GM18951 (cell line): ENCODE measurements around the gene RNASEH2B.

Experiments used
- POLR2A ChIP-seq: IDR thresholded peaks from 4 replicates; pipeline ENCODE4 v1.6.1; 2011; ENCODE audit warnings: mild to moderate bottlenecking; ENCODE audit not compliant: insufficient read length, insufficient read depth; ENCODE audit errors: extremely low read depth
- in situ Hi-C: fragments of 300-500 bp; cut with MboI; formaldehyde crosslinking; loops from one replicate; pipeline ENCODE4 v1.12.0; 2022; ENCODE audit warnings: low sequenced_read_pairs, mixed read lengths, inconsistent platforms; ENCODE audit not compliant: unreplicated experiment

The RNASEH2B gene

DNA sequence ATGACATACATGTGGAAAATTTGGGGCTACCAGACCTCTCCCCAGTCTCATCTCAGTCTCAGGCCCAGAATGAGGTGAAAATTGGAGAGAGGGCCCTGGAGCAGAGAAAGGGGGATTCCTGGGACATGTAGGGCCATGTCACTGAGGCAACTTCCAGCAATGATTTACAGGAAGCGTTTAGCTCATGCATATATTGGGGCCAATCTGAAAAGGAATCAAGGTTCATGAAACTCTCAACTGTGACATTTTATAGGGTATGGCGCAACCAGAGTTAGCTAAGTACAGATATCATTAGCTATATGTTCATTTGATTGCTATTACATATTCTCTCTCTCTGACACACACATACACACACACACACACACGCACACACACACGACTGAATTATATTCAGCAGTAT is 86.3 kb downstream of the RNASEH2B start:
- no peak for TF ChIP-seq POLR2A
- in situ Hi-C loops = no loop called here

- in situ Hi-C loops = no loop called here
Observed at GRCh38 chr13:50998326-50998725, 88.7 kb downstream of the RNASEH2B start.

DNA sequence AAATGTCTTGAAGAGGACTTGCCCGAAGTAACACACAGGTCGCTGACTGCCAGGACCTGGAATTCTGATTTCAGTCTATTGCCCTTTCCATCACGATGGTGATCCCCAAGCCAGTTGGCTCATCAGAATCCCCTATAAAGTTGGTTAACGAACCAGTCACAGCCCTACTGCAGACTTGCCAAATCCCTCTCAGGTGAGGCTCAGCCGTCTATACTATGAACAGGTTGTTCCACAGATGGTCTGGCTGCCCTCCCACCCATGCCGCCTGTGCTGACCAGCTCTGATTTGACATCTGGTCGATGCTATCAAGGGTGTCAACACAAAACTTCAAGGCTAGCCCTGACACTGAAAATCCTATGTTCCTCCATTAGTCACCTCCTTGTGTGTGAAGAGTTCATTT is 90.0 kb downstream of the RNASEH2B start:
- no peak for TF ChIP-seq POLR2A
- in situ Hi-C loops = no loop called here

More at GRCh38 chr13:50998326-50998725, 88.7 kb downstream of the RNASEH2B start:
- TF ChIP-seq POLR2A = no peak

GRCh38 chr13:51000061-51000460 is 90.5 kb downstream of the RNASEH2B start:
- no peak for TF ChIP-seq POLR2A
- in situ Hi-C loops = no loop called here

GRCh38 chr13:51000571-51001260 is 91.1 kb downstream of the RNASEH2B start:
- in situ Hi-C loops = no loop called here

DNA sequence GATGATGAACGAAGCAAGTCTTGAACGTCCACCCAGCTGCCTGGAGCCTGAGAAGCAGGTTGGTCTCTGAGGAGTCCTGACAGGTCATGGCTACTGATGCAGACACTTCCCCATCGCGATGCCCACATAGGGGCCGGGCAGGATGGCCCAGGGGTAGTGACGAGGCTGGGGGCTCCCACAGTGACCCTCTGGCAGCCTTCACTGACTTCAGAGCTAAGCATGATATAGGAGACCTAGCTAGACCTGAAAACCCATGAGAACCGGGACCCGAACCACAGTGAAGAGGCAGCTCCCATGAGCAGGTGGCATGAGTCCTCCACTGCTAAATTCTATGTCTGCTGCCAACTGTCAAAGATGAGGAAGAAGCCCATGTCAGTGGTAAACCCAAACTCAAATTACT is 91.7 kb downstream of the RNASEH2B start:
- in situ Hi-C loops = no loop called here
- TF ChIP-seq POLR2A = no peak

More at GRCh38 chr13:51000571-51001260, 91.1 kb downstream of the RNASEH2B start:
- no peak for TF ChIP-seq POLR2A

GRCh38 chr13:51002736-51003135 is 93.1 kb downstream of the RNASEH2B start:
- no peak for TF ChIP-seq POLR2A
- in situ Hi-C loops = no loop called here

- no peak for TF ChIP-seq POLR2A
- in situ Hi-C loops = no loop called here
Observed at GRCh38 chr13:51003642-51004041, 94.1 kb downstream of the RNASEH2B start.

DNA sequence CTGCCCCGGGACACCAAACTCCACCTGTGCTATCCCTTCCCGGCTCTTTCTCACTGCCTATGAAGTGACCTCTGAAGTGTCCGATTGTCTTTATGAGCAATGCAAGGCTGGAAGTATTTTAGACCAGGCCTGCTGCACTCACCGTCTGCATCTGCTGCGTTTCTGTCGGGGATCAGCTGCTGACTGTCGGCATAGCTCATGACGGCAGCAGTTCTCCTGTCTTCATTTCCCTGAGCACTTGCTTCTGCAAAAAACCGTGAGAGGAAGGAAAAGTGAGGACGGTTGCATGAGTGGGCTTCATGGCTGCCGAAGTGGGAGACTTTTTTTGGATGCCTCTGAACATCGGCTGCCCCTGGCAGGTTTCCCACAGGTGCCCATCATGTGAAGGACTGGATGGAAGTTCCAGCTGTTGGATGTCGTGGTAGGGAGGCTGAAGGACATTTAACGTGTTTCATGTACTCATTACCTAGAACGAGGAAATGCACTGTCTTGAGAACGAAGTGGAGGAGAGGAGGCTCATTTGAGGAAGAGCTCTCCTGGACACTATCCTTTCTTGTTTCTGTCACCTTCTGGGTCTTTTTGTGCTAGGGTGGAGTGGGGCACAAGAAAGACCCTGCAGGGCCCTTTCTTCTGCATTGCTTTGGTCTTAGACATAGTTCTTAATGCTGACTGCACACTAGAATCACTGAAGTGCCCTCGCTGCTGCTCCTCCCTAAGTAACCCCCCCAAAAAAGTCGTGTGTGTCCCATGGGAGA is 94.7 kb downstream of the RNASEH2B start:
- in situ Hi-C loops = no loop called here
- no peak for TF ChIP-seq POLR2A

DNA sequence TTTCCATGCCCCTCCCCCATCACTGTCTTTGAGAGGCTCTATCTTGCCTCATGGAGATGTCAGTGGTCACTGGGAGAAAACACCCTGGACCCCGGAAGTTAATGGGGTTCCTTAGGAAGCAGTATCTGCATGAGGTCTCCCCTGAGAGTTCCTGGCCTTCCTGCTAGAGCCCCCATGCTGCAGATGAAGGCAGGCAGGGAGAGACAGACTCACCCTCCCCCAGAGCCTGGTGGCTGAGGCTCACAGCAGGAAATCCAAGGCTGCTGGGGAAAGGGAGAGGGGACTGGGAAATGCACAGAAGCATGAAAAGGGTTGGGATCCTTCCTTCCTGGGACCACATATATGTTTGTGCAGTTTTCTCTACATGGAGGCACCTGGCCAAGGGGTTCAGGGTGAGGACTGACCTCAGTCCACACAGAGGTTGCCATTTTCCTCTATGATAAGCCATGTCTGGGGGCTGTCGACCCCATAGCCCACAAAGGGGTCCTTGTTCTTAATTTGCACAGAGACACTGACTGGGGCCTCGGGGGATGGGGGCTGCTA is 95.4 kb downstream of the RNASEH2B start:
- TF ChIP-seq POLR2A = no peak
- in situ Hi-C loops = no loop called here

GRCh38 chr13:51005566-51005965 is 96.0 kb downstream of the RNASEH2B start:
- no peak for TF ChIP-seq POLR2A
- in situ Hi-C loops = no loop called here
